GM21447 (cell line): ENCODE data around the gene ADNP.
"Not testable (repeated sequence)": the region's sequence is repeated elsewhere in the genome, so short reads cannot be mapped to it uniquely, and the experiment has no call there.

Source experiments
- ATAC-seq: cut with Tn5 transposase; IDR thresholded peaks from one replicate; pipeline ENCODE4 v1.9.1; 2021; ENCODE audit not compliant: unreplicated experiment

Gene ADNP

GRCh38 chr20:50903353-50904051 is 27.7 kb downstream of the ADNP start:
- no peak for ATAC-seq

- no peak for ATAC-seq
These were observed 29.9 kb downstream of the ADNP start for GRCh38 chr20:50901301-50901700.

- no peak for ATAC-seq
These were observed 31.0 kb downstream of the ADNP start for GRCh38 chr20:50900261-50900660.

- ATAC-seq = no peak
These were observed 32.8 kb downstream of the ADNP start for GRCh38 chr20:50898475-50898874.

- ATAC-seq = no peak
These were observed 36.0 kb downstream of the ADNP start for GRCh38 chr20:50895111-50895830.

GRCh38 chr20:50893620-50894019 is 37.6 kb downstream of the ADNP start:
- ATAC-seq = no peak

- no peak for ATAC-seq
These were observed 38.8 kb downstream of the ADNP start for GRCh38 chr20:50892394-50892793.

GRCh38 chr20:50891138-50891537 is 40.1 kb downstream of the ADNP start:
- no peak for ATAC-seq

- ATAC-seq = no peak
These were observed 43.7 kb downstream of the ADNP start for GRCh38 chr20:50887576-50887975.

- no peak for ATAC-seq
These were observed 45.0 kb downstream of the ADNP start for GRCh38 chr20:50886184-50886790.

- ATAC-seq = no peak
These were observed 45.5 kb downstream of the ADNP start for GRCh38 chr20:50885781-50886180.

- no peak for ATAC-seq
These were observed 46.2 kb downstream of the ADNP start for GRCh38 chr20:50885068-50885467.

- no peak for ATAC-seq
These were observed 47.4 kb downstream of the ADNP start for GRCh38 chr20:50883856-50884255.

GRCh38 chr20:50881759-50882424 is 49.3 kb downstream of the ADNP start:
- not testable (repeated sequence) for ATAC-seq

GRCh38 chr20:50879649-50880550 is 51.3 kb downstream of the ADNP start:
- ATAC-seq = no peak

GRCh38 chr20:50877232-50877743 is 53.9 kb downstream of the ADNP start:
- no peak for ATAC-seq

- no peak for ATAC-seq
These were observed 54.4 kb downstream of the ADNP start for GRCh38 chr20:50876816-50877215.

- no peak for ATAC-seq
These were observed 55.1 kb downstream of the ADNP start for GRCh38 chr20:50876063-50876685.

- ATAC-seq = no peak
These were observed 56.2 kb downstream of the ADNP start for GRCh38 chr20:50874758-50875665.
